HEK293 (cell line): ENCODE measurements around the gene MXRA5.

Experiments
- PBX3 ChIP-seq: sonication (generic); formaldehyde crosslinking; IDR thresholded peaks from 2 replicates; pipeline ENCODE4 v1.8.1; 2022; ENCODE audit warnings: mild to moderate bottlenecking, moderate library complexity, missing genetic modification reagents
- TF ChIP-seq, protein P1 (sequence below): fragments of 450-650 bp; formaldehyde crosslinking; IDR thresholded peaks from 2 replicates; pipeline ENCODE4 v1.5.1; 2016; ENCODE audit warnings: missing biosample characterization, missing genetic modification characterization

GRCh38 chrX:3286196-3286945 is 60.1 kb downstream of the MXRA5 start:
- TF ChIP-seq PBX3 = no peak
- TF ChIP-seq, protein P1, sequence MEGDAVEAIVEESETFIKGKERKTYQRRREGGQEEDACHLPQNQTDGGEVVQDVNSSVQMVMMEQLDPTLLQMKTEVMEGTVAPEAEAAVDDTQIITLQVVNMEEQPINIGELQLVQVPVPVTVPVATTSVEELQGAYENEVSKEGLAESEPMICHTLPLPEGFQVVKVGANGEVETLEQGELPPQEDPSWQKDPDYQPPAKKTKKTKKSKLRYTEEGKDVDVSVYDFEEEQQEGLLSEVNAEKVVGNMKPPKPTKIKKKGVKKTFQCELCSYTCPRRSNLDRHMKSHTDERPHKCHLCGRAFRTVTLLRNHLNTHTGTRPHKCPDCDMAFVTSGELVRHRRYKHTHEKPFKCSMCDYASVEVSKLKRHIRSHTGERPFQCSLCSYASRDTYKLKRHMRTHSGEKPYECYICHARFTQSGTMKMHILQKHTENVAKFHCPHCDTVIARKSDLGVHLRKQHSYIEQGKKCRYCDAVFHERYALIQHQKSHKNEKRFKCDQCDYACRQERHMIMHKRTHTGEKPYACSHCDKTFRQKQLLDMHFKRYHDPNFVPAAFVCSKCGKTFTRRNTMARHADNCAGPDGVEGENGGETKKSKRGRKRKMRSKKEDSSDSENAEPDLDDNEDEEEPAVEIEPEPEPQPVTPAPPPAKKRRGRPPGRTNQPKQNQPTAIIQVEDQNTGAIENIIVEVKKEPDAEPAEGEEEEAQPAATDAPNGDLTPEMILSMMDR (tag by site-specific recombination) = no peak
